IMR-90 (cell line): ENCODE measurements around the gene ZNF236. TPM values are rescaled to one million over a fixed set of nuclear protein-coding genes. Genes with fewer than 3 reads are reported as not detected.

Experiments
- ATAC-seq: fragments of 200-7000 bp; cut with Tn5 transposase; 2 replicates; pipeline ENCODE4 v1.9.1; 2020; ENCODE audit warnings: low read depth, mild to moderate bottlenecking, moderate library complexity
- BruUV-seq: library from RNA; stranded (reverse); fragments of 400-500 nt; replicated peaks from 2 replicates; lab custom pipeline; 2021; lab: Mats Ljungman, UMichigan
- CTCF ChIA-PET: fragments of 300-600 bp; formaldehyde crosslinking; extraction: SDS; loops from one replicate; lab custom pipeline; 2021; ENCODE audit warnings: antibody characterized with exemption; lab: Yijun Ruan, JAX
- POLR2A ChIA-PET: fragments of 300-600 bp; sonication (Branson Sonifier 250); formaldehyde crosslinking; loops from one replicate; lab custom pipeline; 2022; ENCODE audit warnings: antibody characterized with exemption; ENCODE audit not compliant: unreplicated experiment; lab: Charles Lee
- DNase-seq: peaks from one replicate; pipeline ENCODE4 v3.0.0; 2013
- H2AFZ ChIP-seq: replicated peaks from 2 replicates; pipeline ENCODE3; 2013; ENCODE audit warnings: low read length, mild to moderate bottlenecking; ENCODE audit not compliant: poor library complexity
- H2AK5ac ChIP-seq: 2 replicates; pipeline ENCODE4 v1.6.1; 2013; ENCODE audit warnings: low read depth, low read length, inconsistent platforms
- H2AK9ac ChIP-seq: replicated peaks from 2 replicates; pipeline ENCODE3; 2013; ENCODE audit warnings: mild to moderate bottlenecking, low read depth, low read length, moderate library complexity; ENCODE audit not compliant: poor library complexity
- H2BK120ac ChIP-seq: 2 replicates; pipeline ENCODE4 v1.6.1; 2013; ENCODE audit warnings: low read depth, low read length, inconsistent platforms
- H2BK15ac ChIP-seq: 3 replicates; pipeline ENCODE4 v1.6.1; 2013; ENCODE audit warnings: low read depth, low read length, inconsistent platforms
- H2BK20ac ChIP-seq: 2 replicates; pipeline ENCODE4 v1.6.1; 2013; ENCODE audit warnings: low read depth, mild to moderate bottlenecking, inconsistent platforms, low read length, moderate library complexity
- H2BK5ac ChIP-seq: 2 replicates; pipeline ENCODE4 v1.6.1; 2013; ENCODE audit warnings: mild to moderate bottlenecking, low read depth, low read length, inconsistent platforms; ENCODE audit not compliant: poor library complexity, severe bottlenecking
- H3K14ac ChIP-seq: replicated peaks from 2 replicates; pipeline ENCODE4 v1.6.1; 2013; ENCODE audit warnings: low read depth, low read length, inconsistent platforms
- H3K18ac ChIP-seq: 2 replicates; pipeline ENCODE4 v1.6.1; 2013; ENCODE audit warnings: low read depth, low read length, control low read depth
- H3K23ac ChIP-seq: 2 replicates; pipeline ENCODE4 v1.6.1; 2013; ENCODE audit warnings: low read depth, low read length, inconsistent platforms
- H3K27ac ChIP-seq: 2 replicates; pipeline ENCODE4 v1.5.1; 2013; ENCODE audit warnings: mild to moderate bottlenecking, control low read depth, low read length; ENCODE audit not compliant: insufficient read depth
- H3K27me3 ChIP-seq: 2 replicates; pipeline ENCODE4 v1.6.1; 2013; ENCODE audit warnings: low read length; ENCODE audit not compliant: control insufficient read depth, insufficient read depth
- H3K36me3 ChIP-seq: 2 replicates; pipeline ENCODE4 v1.6.1; 2013; ENCODE audit warnings: low read length, mixed read lengths; ENCODE audit not compliant: control insufficient read depth, insufficient read depth
- H3K4ac ChIP-seq: 2 replicates; pipeline ENCODE4 v1.6.1; 2013; ENCODE audit warnings: low read depth, low read length, inconsistent platforms
- H3K4me1 ChIP-seq: 2 replicates; pipeline ENCODE4 v1.6.1; 2013; ENCODE audit warnings: low read length, mixed read lengths; ENCODE audit not compliant: control insufficient read depth, insufficient read depth
- H3K4me2 ChIP-seq: 2 replicates; pipeline ENCODE4 v1.6.1; 2013; ENCODE audit warnings: low read depth, mild to moderate bottlenecking, control low read depth, low read length, moderate library complexity
- H3K4me3 ChIP-seq: 2 replicates; pipeline ENCODE4 v1.5.1; 2013; ENCODE audit warnings: low read depth, mild to moderate bottlenecking, control low read depth, low read length, moderate library complexity; ENCODE audit not compliant: insufficient read depth
- H3K56ac ChIP-seq: 2 replicates; pipeline ENCODE4 v1.6.1; 2013; ENCODE audit warnings: low read length, inconsistent platforms; ENCODE audit not compliant: insufficient read depth; ENCODE audit errors: extremely low read depth
- H3K79me1 ChIP-seq, 2 experiments: 2 replicates each; pipeline ENCODE4 v1.6.1; 2013; ENCODE audit warnings: low read length in 2 of 2, inconsistent platforms in 1 of 2, low read depth in 1 of 2
- H3K9ac ChIP-seq: 2 replicates; pipeline ENCODE4 v1.6.1; 2013; ENCODE audit warnings: low read depth, low read length, control low read depth
- H3K9me1 ChIP-seq: 2 replicates; pipeline ENCODE4 v1.6.1; 2013; ENCODE audit warnings: low read length, inconsistent platforms; ENCODE audit not compliant: insufficient read depth
- H3K9me3 ChIP-seq: 2 replicates; pipeline ENCODE4 v1.6.1; 2013; ENCODE audit warnings: low read length; ENCODE audit not compliant: control insufficient read depth, insufficient read depth
- H4K20me1 ChIP-seq: 2 replicates; pipeline ENCODE4 v1.6.1; 2013; ENCODE audit warnings: low read length, inconsistent platforms; ENCODE audit not compliant: insufficient read depth
- H4K5ac ChIP-seq: 2 replicates; pipeline ENCODE4 v1.6.1; 2013; ENCODE audit warnings: mild to moderate bottlenecking, low read depth, low read length, control low read depth
- H4K8ac ChIP-seq, 2 experiments: 2 replicates each; pipeline ENCODE4 v1.6.1; 2013; ENCODE audit warnings: low read depth in 2 of 2, low read length in 2 of 2, control low read depth in 1 of 2, inconsistent platforms in 1 of 2
- H4K91ac ChIP-seq: 2 replicates; pipeline ENCODE4 v1.6.1; 2013; ENCODE audit warnings: low read depth, low read length, inconsistent platforms; ENCODE audit not compliant: insufficient read depth
- BHLHE40 ChIP-seq: fragments of 150-350 bp; IDR thresholded peaks from 2 replicates; pipeline ENCODE4 v1.6.1; 2016; ENCODE audit warnings: mild to moderate bottlenecking, low read depth, low read length
- CEBPB ChIP-seq: IDR thresholded peaks from 2 replicates; pipeline ENCODE4 v1.6.1; 2012; ENCODE audit warnings: low read depth, low read length, improper control_type of control experiment
- MXI1 ChIP-seq: IDR thresholded peaks from 2 replicates; pipeline ENCODE4 v1.6.1; 2012; ENCODE audit warnings: low read depth, mild to moderate bottlenecking, low read length, moderate library complexity, borderline replicate concordance
- NFE2L2 ChIP-seq: fragments of 150-350 bp; IDR thresholded peaks from 2 replicates; pipeline ENCODE4 v1.6.1; 2016; ENCODE audit warnings: low read depth, mild to moderate bottlenecking, low read length
- RAD21 ChIP-seq: IDR thresholded peaks from 2 replicates; pipeline ENCODE4 v1.6.1; 2012; ENCODE audit warnings: low read length, improper control_type of control experiment
- RCOR1 ChIP-seq: IDR thresholded peaks from 2 replicates; pipeline ENCODE4 v1.6.1; 2012; ENCODE audit warnings: mild to moderate bottlenecking, low read length, improper control_type of control experiment; ENCODE audit not compliant: insufficient replicate concordance
- WGBS, 2 experiments: methylation state at CpG; one replicate each; pipeline versions ENCODE4 v1.1.5 to v1.1.7; 2013; ENCODE audit warnings: missing lambda C conversion rate in 2 of 2; ENCODE audit not compliant: insufficient read length in 1 of 2; ENCODE audit errors: extremely low coverage in 2 of 2; 5-methylcytosine and 5-hydroxymethylcytosine counted together
- dilution Hi-C: fragments of 300-500 bp; cut with HindIII; formaldehyde crosslinking; loops from one replicate; pipeline ENCODE4 v1.14.3; 2018; ENCODE audit warnings: low sequenced_read_pairs; ENCODE audit not compliant: unreplicated experiment
- in situ Hi-C: fragments of 300-500 bp; cut with MboI; formaldehyde crosslinking; loops from 3 replicates; pipeline ENCODE4 v1.14.3; 2019; ENCODE audit warnings: low sequenced_read_pairs, inconsistent platforms, mixed read lengths
- intact Hi-C: fragments of 100-400 bp; cut with micrococcal nuclease; formaldehyde crosslinking; loops from 2 replicates; pipeline ENCODE4 v1.10.0; 2022
- polyA plus RNA-seq, 3 experiments: library from polyadenylated mRNA; depleted of rRNA; stranded (reverse); fragments of >200 nt; gene quantifications; 2 replicates each; pipeline ENCODE4 v1.2.3, GENCODE V29; 2012; ENCODE audit warnings: low replicate concordance in 1 of 3
- total RNA-seq: library from RNA; depleted of rRNA; stranded (reverse); fragments of >200 nt; gene quantifications from 2 replicates; pipeline ENCODE4 v1.2.3, GENCODE V29; 2012
- TF ChIP-seq, protein P1 (sequence below): fragments of 150-350 bp; IDR thresholded peaks from 2 replicates; pipeline ENCODE4 v1.6.1; 2016; ENCODE audit warnings: low read depth, mild to moderate bottlenecking, low read length, moderate library complexity, borderline replicate concordance
- TF ChIP-seq, protein P2 (sequence below): fragments of 150-350 bp; IDR thresholded peaks from 2 replicates; pipeline ENCODE4 v1.6.1; 2017; ENCODE audit warnings: mild to moderate bottlenecking, antibody characterized with exemption, low read length, low read depth
- TF ChIP-seq, protein P3 (sequence below): conservative IDR thresholded peaks from 2 replicates; pipeline ENCODE4 v1.5.1; 2012; ENCODE audit warnings: mild to moderate bottlenecking, low read depth, low read length, improper control_type of control experiment

Gene ZNF236
- total and polyA plus RNA-seq, 2 of the 4 experiments (the other 2 are of a cell fraction), result 3.6 to 9.7 TPM

DNA sequence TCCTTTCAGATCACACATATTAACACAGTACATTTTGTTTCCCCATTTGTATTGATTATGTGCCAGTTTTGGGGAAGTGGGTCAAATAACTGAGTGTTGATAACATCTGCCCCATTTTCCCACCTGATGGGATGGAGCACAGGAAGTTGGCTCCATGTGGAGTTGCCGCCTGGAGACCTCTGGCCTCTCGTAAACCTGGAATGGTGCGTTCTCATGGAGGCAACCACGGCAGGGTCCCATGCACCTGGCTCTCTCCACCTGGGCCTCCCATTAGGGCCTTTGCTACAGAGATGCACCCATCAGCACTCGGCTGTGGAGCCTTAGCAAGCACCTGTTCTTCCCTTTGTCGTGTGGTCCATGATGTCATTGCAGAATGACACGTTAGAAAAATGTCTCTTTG is 179.6 kb downstream of the ZNF236 start:
- in situ Hi-C loops (loop anchor here (5.0 kb wide), 1 partner anchor 205 kb away; no protein-coding TSS in a partner anchor), intact Hi-C loops (loop anchor here (2.0 kb wide), 3 partner anchors 63 to 649 kb away; no protein-coding TSS in a partner anchor), dilution Hi-C loops (no loop called here)
- Histone ChIP-seq H2AK5ac (no peak overlapping the region), H3K23ac (no peak overlapping the region), H4K91ac (no peak overlapping the region), H4K5ac (no peak overlapping the region), H3K4ac (no peak overlapping the region), H3K9me3 (no peaks in the 10 kb centered on the region), H3K9ac (no peak overlapping the region), H3K4me3 (no peak overlapping the region), H3K9me1 (no peaks in the 10 kb centered on the region), H2AK9ac (no peak overlapping the region), H4K20me1 (no peaks in the 10 kb centered on the region), H3K36me3 (no peaks in the 10 kb centered on the region), H4K8ac (no peak overlapping the region), H3K79me1 (no peaks in the 10 kb centered on the region), H3K14ac (no peak overlapping the region), H2BK20ac (no peak overlapping the region), H2BK120ac (no peak overlapping the region), H3K56ac (no peak overlapping the region), H2BK15ac (no peak overlapping the region), H3K18ac (no peak overlapping the region), H2AFZ (no peak overlapping the region), H3K4me1 (peaks cover 2% of the 10 kb centered on the region; the same call in 1 of the 2 replicates), H3K4me2 (no peak overlapping the region), H3K27ac (no peak overlapping the region), H3K27me3 (peaks cover 4% of the 10 kb centered on the region), H2BK5ac (no peak overlapping the region)
- ATAC-seq, result no peak
- DNase-seq, result no peak
- TF ChIP-seq, protein P1, sequence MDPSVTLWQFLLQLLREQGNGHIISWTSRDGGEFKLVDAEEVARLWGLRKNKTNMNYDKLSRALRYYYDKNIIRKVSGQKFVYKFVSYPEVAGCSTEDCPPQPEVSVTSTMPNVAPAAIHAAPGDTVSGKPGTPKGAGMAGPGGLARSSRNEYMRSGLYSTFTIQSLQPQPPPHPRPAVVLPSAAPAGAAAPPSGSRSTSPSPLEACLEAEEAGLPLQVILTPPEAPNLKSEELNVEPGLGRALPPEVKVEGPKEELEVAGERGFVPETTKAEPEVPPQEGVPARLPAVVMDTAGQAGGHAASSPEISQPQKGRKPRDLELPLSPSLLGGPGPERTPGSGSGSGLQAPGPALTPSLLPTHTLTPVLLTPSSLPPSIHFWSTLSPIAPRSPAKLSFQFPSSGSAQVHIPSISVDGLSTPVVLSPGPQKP, result no peak
- no peak for TF ChIP-seq NFE2L2
- no peak for TF ChIP-seq RAD21
- no peak for TF ChIP-seq RCOR1
- TF ChIP-seq, protein P2, sequence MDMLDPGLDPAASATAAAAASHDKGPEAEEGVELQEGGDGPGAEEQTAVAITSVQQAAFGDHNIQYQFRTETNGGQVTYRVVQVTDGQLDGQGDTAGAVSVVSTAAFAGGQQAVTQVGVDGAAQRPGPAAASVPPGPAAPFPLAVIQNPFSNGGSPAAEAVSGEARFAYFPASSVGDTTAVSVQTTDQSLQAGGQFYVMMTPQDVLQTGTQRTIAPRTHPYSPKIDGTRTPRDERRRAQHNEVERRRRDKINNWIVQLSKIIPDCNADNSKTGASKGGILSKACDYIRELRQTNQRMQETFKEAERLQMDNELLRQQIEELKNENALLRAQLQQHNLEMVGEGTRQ, result no peak
- no peak for TF ChIP-seq CEBPB
- TF ChIP-seq, protein P3, sequence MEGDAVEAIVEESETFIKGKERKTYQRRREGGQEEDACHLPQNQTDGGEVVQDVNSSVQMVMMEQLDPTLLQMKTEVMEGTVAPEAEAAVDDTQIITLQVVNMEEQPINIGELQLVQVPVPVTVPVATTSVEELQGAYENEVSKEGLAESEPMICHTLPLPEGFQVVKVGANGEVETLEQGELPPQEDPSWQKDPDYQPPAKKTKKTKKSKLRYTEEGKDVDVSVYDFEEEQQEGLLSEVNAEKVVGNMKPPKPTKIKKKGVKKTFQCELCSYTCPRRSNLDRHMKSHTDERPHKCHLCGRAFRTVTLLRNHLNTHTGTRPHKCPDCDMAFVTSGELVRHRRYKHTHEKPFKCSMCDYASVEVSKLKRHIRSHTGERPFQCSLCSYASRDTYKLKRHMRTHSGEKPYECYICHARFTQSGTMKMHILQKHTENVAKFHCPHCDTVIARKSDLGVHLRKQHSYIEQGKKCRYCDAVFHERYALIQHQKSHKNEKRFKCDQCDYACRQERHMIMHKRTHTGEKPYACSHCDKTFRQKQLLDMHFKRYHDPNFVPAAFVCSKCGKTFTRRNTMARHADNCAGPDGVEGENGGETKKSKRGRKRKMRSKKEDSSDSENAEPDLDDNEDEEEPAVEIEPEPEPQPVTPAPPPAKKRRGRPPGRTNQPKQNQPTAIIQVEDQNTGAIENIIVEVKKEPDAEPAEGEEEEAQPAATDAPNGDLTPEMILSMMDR, result no peak
- TF ChIP-seq MXI1, result no peak
- TF ChIP-seq BHLHE40, result no peak
- 85% methylated on average over 3 of the region's 7 CpGs; no CpG with 5 or more reads in 1 of the 2 experiments for WGBS, 2 experiments
- ChIA-PET POLR2A (no interaction called here), CTCF (no interaction called here)
- no TSS peak for BruUV-seq
